Neural progenitor cell (in vitro differentiated cells): ENCODE data around the gene RBMX2. TPM values are rescaled to one million over a fixed set of nuclear protein-coding genes. Genes with fewer than 3 reads are reported as not detected.

Experiments used
- DNase-seq: peaks from one replicate; pipeline ENCODE4 v3.0.0-alpha.2; 2016; ENCODE audit warnings: low spot score
- H2AFZ ChIP-seq: fragments of 200-600 bp; sonication (generic); replicated peaks from 2 replicates; pipeline ENCODE4 v1.6.1; 2016; ENCODE audit warnings: antibody characterized with exemption
- H3F3A ChIP-seq: fragments of 200-600 bp; sonication (generic); 2 replicates; pipeline ENCODE4 v1.6.1; 2016; ENCODE audit warnings: antibody characterized with exemption, low read depth
- H3K27ac ChIP-seq: fragments of 200-600 bp; sonication (generic); 2 replicates; pipeline ENCODE4 v1.5.1; 2016; ENCODE audit warnings: mild to moderate bottlenecking
- H3K27me3 ChIP-seq: fragments of 200-600 bp; sonication (generic); 2 replicates; pipeline ENCODE4 v1.6.1; 2016; ENCODE audit warnings: mild to moderate bottlenecking, moderate library complexity
- H3K36me3 ChIP-seq: fragments of 200-600 bp; sonication (generic); 2 replicates; pipeline ENCODE4 v1.5.1; 2016
- H3K4me1 ChIP-seq: fragments of 200-600 bp; sonication (generic); 2 replicates; pipeline ENCODE4 v1.6.1; 2016; ENCODE audit warnings: mixed run types
- H3K4me2 ChIP-seq: fragments of 200-600 bp; sonication (generic); 2 replicates; pipeline ENCODE4 v1.6.1; 2016
- H3K4me3 ChIP-seq: fragments of 200-600 bp; sonication (generic); 2 replicates; pipeline ENCODE4 v1.5.1; 2016
- H3K79me2 ChIP-seq: fragments of 200-600 bp; sonication (generic); 2 replicates; pipeline ENCODE4 v1.6.1; 2016; ENCODE audit warnings: low read depth
- H3K9ac ChIP-seq: fragments of 200-600 bp; sonication (generic); 2 replicates; pipeline ENCODE4 v1.6.1; 2016
- H3K9me3 ChIP-seq: fragments of 200-600 bp; sonication (generic); 2 replicates; pipeline ENCODE4 v1.5.1; 2016; ENCODE audit warnings: low read depth
- H4K20me1 ChIP-seq: fragments of 200-600 bp; sonication (generic); 2 replicates; pipeline ENCODE4 v1.6.1; 2016; ENCODE audit warnings: low read depth
- H3K27ac Mint-ChIP-seq: 3 replicates; pipeline ENCODE4 v1.8.0; 2021; ENCODE audit warnings: mixed read lengths
- H3K27me3 Mint-ChIP-seq: 2 replicates; pipeline ENCODE4 v1.8.0; 2022; ENCODE audit warnings: low read depth, mild to moderate bottlenecking, inconsistent platforms, moderate library complexity, mixed read lengths; ENCODE audit not compliant: insufficient read depth
- H3K36me3 Mint-ChIP-seq: 3 replicates; pipeline ENCODE4 v1.8.0; 2021; ENCODE audit warnings: mixed read lengths
- H3K4me1 Mint-ChIP-seq: 3 replicates; pipeline ENCODE4 v1.8.0; 2021; ENCODE audit warnings: mixed read lengths
- H3K4me3 Mint-ChIP-seq: 3 replicates; pipeline ENCODE4 v1.8.0; 2021; ENCODE audit warnings: mild to moderate bottlenecking, moderate library complexity, mixed read lengths
- H3K9me3 Mint-ChIP-seq: 3 replicates; pipeline ENCODE4 v1.8.0; 2020; ENCODE audit warnings: mixed read lengths
- CTCF ChIP-seq: fragments of 200-600 bp; sonication (generic); IDR thresholded peaks from 2 replicates; pipeline ENCODE4 v1.5.1; 2017; ENCODE audit warnings: antibody characterized with exemption, mild to moderate bottlenecking
- EZH2 ChIP-seq: fragments of 200-600 bp; sonication (generic); IDR thresholded peaks from 2 replicates; pipeline ENCODE4 v1.6.1; 2017; ENCODE audit warnings: antibody characterized with exemption, mild to moderate bottlenecking, moderate library complexity
- EZH2phosphoT487 ChIP-seq: fragments of 200-600 bp; sonication (generic); IDR thresholded peaks from 2 replicates; pipeline ENCODE4 v1.6.1; 2017; ENCODE audit warnings: antibody characterized with exemption
- total RNA-seq: library from RNA; depleted of rRNA; stranded (reverse); fragments of >200 nt; gene quantifications from 2 replicates; pipeline ENCODE4 v1.2.3, GENCODE V29; 2015; ENCODE audit warnings: low replicate concordance

RBMX2 gene
- total RNA-seq, 1 donor from 2014 or later, result 35.4 TPM

GRCh38 chrX:130414800-130415199 lies 13.0 kb downstream of the RBMX2 start:
- Histone ChIP-seq H3K27me3 (no peaks in the 10 kb centered on the region), H3K4me2 (no peak overlapping the region), H3K4me1 (no peaks in the 10 kb centered on the region), H3K9me3 (no peaks in the 10 kb centered on the region), H4K20me1 (no peaks in the 10 kb centered on the region), H3K79me2 (no peaks in the 10 kb centered on the region), H3K9ac (no peak overlapping the region), H3K36me3 (no peaks in the 10 kb centered on the region), H3K4me3 (no peak overlapping the region), H2AFZ (no peak overlapping the region), H3K27ac (no peak overlapping the region), H3F3A (no peaks in the 10 kb centered on the region)
- TF ChIP-seq EZH2 (no peak), CTCF (no peak), EZH2phosphoT487 (no peak)
- peaks cover 8% of the 10 kb centered on the region for H3K27me3 Mint-ChIP-seq
- peaks cover 13% of the 10 kb centered on the region for H3K36me3 Mint-ChIP-seq
- peaks cover 10% of the 10 kb centered on the region for H3K4me1 Mint-ChIP-seq
- no peaks in the 10 kb centered on the region for H3K9me3 Mint-ChIP-seq
- no peak overlapping the region for H3K4me3 Mint-ChIP-seq
- no peak overlapping the region for H3K27ac Mint-ChIP-seq
- DNase-seq, result no peak

DNA sequence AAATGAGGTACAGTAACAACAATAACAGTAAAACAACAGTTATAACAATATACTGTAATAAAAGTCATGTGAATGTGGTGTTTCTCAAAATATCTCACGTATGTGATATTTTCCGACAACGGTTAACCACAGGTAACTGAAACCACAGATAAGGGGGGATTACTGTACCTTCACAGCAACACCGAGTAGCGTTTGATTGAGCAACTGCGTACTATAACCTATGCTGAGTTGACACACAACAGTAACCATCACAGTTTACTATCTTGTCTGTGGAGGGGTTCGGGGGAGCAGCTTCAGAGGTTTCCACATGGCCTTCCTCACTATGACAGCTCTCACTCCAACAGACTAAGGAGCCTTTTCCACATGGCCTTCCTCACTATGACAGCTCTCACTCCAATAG lies 13.4 kb downstream of the RBMX2 start:
- Mint-ChIP-seq H3K9me3 (no peaks in the 10 kb centered on the region), H3K27ac (no peak overlapping the region), H3K4me1 (peaks cover 12% of the 10 kb centered on the region), H3K36me3 (peaks cover 11% of the 10 kb centered on the region), H3K4me3 (no peak overlapping the region), H3K27me3 (peaks cover 8% of the 10 kb centered on the region)
- H3K4me1 ChIP-seq, result no peaks in the 10 kb centered on the region
- no peak overlapping the region for H3K9ac ChIP-seq
- H4K20me1 ChIP-seq, result no peaks in the 10 kb centered on the region
- H3F3A ChIP-seq, result no peaks in the 10 kb centered on the region
- no peak overlapping the region for H3K4me2 ChIP-seq
- no peak overlapping the region for H2AFZ ChIP-seq
- DNase-seq, result no peak
- no peak for TF ChIP-seq EZH2phosphoT487
- H3K79me2 ChIP-seq, result no peaks in the 10 kb centered on the region
- H3K27ac ChIP-seq, result no peak overlapping the region
- no peaks in the 10 kb centered on the region for H3K27me3 ChIP-seq
- no peaks in the 10 kb centered on the region for H3K9me3 ChIP-seq
- H3K4me3 ChIP-seq, result no peak overlapping the region
- no peaks in the 10 kb centered on the region for H3K36me3 ChIP-seq

DNA sequence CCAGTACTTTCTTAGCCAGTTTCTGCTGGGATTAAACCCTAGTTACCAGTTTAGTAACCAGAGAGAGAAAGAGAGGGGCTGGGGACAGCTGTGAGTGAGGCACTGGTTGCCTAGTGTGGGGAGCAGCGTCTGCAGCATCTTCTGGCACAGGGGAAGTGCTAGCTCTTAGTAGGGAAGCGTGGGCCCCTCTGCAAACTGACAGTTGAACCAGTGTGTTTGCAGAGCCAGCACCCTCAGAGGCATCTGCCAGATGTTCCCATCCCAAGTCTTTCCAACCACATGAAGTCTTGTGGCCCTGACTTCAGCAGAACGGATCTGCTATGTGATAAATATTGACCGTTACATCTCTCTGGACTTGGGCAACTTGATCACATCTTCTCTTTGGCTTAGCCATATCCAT lies 15.0 kb downstream of the RBMX2 start:
- Mint-ChIP-seq H3K27me3 (peaks cover 6% of the 10 kb centered on the region), H3K4me3 (no peak overlapping the region)

More for the DNA sequence above, 15.0 kb downstream of the RBMX2 start:
- DNase-seq, result no peak
- H3F3A ChIP-seq, result no peaks in the 10 kb centered on the region
- H3K4me3 ChIP-seq, result no peak overlapping the region
- H3K9me3 Mint-ChIP-seq, result no peaks in the 10 kb centered on the region
- H3K36me3 Mint-ChIP-seq, result peaks cover 5% of the 10 kb centered on the region
- H3K4me1 Mint-ChIP-seq, result peaks cover 12% of the 10 kb centered on the region
- no peak overlapping the region for H3K9ac ChIP-seq
- H3K27ac Mint-ChIP-seq, result no peak overlapping the region
- H2AFZ ChIP-seq, result no peak overlapping the region
- H4K20me1 ChIP-seq, result no peaks in the 10 kb centered on the region
- H3K9me3 ChIP-seq, result no peaks in the 10 kb centered on the region
- TF ChIP-seq CTCF (no peak), EZH2 (no peak), EZH2phosphoT487 (no peak)
- H3K4me1 ChIP-seq, result no peaks in the 10 kb centered on the region
- no peak overlapping the region for H3K4me2 ChIP-seq
- no peaks in the 10 kb centered on the region for H3K79me2 ChIP-seq
- no peaks in the 10 kb centered on the region for H3K36me3 ChIP-seq
- no peak overlapping the region for H3K27ac ChIP-seq
- H3K27me3 ChIP-seq, result no peaks in the 10 kb centered on the region
